ENCODE data around the gene PLP1.
"Not testable (repeated sequence)": the region's sequence is repeated elsewhere in the genome, so short reads cannot be mapped to it uniquely, and the experiment has no call there.

PLP1 gene

GRCh38 chrX:103776546-103776945 is at the start of gene PLP1:
PLP1 (plus strand) TSS chrX:103776840; CDS start chrX:103776996, 156 bp downstream.
- no peak for DNase-seq

- DNase-seq = no peak
Observed at GRCh38 chrX:103727115-103727514, 49.5 kb upstream of the PLP1 start.

GRCh38 chrX:103729015-103729414 is 47.6 kb upstream of the PLP1 start:
- DNase-seq = no peak

GRCh38 chrX:103730147-103730795 is 46.4 kb upstream of the PLP1 start:
- DNase-seq = no peak

- DNase-seq = no peak
Observed at GRCh38 chrX:103730796-103731493, 45.7 kb upstream of the PLP1 start.

GRCh38 chrX:103733017-103733416 is 43.6 kb upstream of the PLP1 start:
- no peak for DNase-seq

- DNase-seq = no peak
Observed at GRCh38 chrX:103734125-103734760, 42.4 kb upstream of the PLP1 start.

GRCh38 chrX:103737696-103738095 is 38.9 kb upstream of the PLP1 start:
- no peak for DNase-seq

GRCh38 chrX:103739421-103739820 is 37.2 kb upstream of the PLP1 start:
- no peak for DNase-seq

- no peak for DNase-seq
Observed at GRCh38 chrX:103741879-103742278, 34.8 kb upstream of the PLP1 start.

GRCh38 chrX:103742339-103742738 is 34.3 kb upstream of the PLP1 start:
- no peak for DNase-seq

- DNase-seq = no peak
Observed at GRCh38 chrX:103747163-103747562, 29.5 kb upstream of the PLP1 start.

GRCh38 chrX:103754401-103754800 is 22.2 kb upstream of the PLP1 start:
- no peak for DNase-seq

- DNase-seq = no peak
Observed at GRCh38 chrX:103756736-103757135, 19.9 kb upstream of the PLP1 start.

- no peak for DNase-seq
Observed at GRCh38 chrX:103758555-103758954, 18.1 kb upstream of the PLP1 start.

GRCh38 chrX:103763541-103763940 is 13.1 kb upstream of the PLP1 start:
- not testable (repeated sequence) for DNase-seq

- DNase-seq = not testable (repeated sequence)
Observed at GRCh38 chrX:103766813-103767555, 9.7 kb upstream of the PLP1 start.

- DNase-seq = no peak
Observed at GRCh38 chrX:103773445-103773844, 3.2 kb upstream of the PLP1 start.

- DNase-seq = no peak
Observed at GRCh38 chrX:103774070-103774642, 2.5 kb upstream of the PLP1 start.

- no peak for DNase-seq
Observed at GRCh38 chrX:103779141-103779789, 2.6 kb downstream of the PLP1 start.

- no peak for DNase-seq
Observed at GRCh38 chrX:103780336-103781061, 3.9 kb downstream of the PLP1 start.

GRCh38 chrX:103781062-103781402 is 4.4 kb downstream of the PLP1 start:
- DNase-seq = no peak
